ENCODE results near the gene MYO18A. TPM values are rescaled to one million over a fixed set of nuclear protein-coding genes. Genes with fewer than 3 reads are reported as not detected.

The MYO18A gene
- total RNA-seq, 1 donor from 2014 or later = 11.6 TPM

DNA sequence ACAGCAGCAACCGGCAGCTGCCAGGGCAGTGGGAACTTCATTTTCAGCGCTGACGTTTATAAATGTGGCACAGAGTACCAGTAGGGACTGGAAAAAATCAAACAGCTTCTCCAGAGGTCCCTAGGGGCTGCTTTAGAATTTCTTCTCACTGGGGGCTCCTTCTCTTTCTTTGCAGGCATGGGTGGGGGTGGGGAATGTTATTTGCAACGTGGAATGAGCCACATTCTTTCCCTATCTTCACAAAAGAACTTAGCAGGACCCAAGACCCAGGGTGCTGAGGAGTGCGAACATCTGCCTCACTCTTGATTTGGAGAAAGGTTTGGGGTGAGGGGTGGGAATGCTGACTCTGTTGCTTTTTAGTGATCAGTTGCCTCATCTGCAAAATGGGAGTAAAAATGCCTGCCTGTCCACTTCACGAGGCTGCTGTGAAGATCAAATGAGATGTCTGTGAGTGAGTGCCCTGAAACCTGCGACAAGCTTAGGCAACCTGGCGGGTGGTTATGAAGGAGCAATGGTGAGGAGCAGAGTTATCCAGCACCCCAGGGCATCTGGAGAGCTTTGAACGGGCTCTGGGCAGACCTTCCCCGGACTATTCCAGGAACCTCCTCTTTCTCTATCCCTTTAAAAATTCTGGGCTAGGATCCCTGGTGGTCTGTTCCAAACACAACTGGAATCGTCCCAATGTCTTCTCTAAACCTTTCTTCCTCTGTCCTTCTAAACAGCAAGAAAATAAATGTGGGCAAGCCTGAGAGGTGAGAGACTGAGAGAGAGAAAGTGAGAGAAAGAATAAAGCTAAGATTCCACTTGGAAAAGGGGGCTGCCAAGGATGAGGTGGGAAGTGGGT lies 148.0 kb downstream of the MYO18A start:
- DNase-seq (ENCODE audit: low spot score) = no peak
- Histone ChIP-seq H3K4me3 (peak overlapping the region; percentile 21), H3F3A (ENCODE audit: low read depth) (peaks cover 65% of the 10 kb centered on the region), H4K20me1 (ENCODE audit: low read depth) (no peaks in the 10 kb centered on the region), H3K4me2 (peak overlapping the region; percentile 67), H3K9ac (no peak overlapping the region), H3K4me1 (peaks cover 47% of the 10 kb centered on the region), H2AFZ (replicated peaks) (no peak overlapping the region), H3K27ac (peak overlapping the region; percentile 93), H3K79me2 (ENCODE audit: low read depth) (no peaks in the 10 kb centered on the region), H3K9me3 (ENCODE audit: low read depth) (peaks cover 10% of the 10 kb centered on the region), H3K27me3 (no peaks in the 10 kb centered on the region), H3K36me3 (no peaks in the 10 kb centered on the region)
- H3K9me3 Mint-ChIP-seq = peaks cover 42% of the 10 kb centered on the region
- peaks cover 8% of the 10 kb centered on the region for H3K36me3 Mint-ChIP-seq
- H3K4me3 Mint-ChIP-seq = peak overlapping the region; percentile 18
- peak overlapping the region; percentile 80 for H3K27ac Mint-ChIP-seq
- peaks cover 42% of the 10 kb centered on the region for H3K4me1 Mint-ChIP-seq
- peaks cover 48% of the 10 kb centered on the region for H3K27me3 Mint-ChIP-seq (ENCODE audit: insufficient read depth, low read depth)
- TF ChIP-seq EZH2phosphoT487 (IDR thresholded peaks at IDR 0.05) (no peak), EZH2 (IDR thresholded peaks at IDR 0.05) (no peak)
- TF ChIP-seq, protein P1, sequence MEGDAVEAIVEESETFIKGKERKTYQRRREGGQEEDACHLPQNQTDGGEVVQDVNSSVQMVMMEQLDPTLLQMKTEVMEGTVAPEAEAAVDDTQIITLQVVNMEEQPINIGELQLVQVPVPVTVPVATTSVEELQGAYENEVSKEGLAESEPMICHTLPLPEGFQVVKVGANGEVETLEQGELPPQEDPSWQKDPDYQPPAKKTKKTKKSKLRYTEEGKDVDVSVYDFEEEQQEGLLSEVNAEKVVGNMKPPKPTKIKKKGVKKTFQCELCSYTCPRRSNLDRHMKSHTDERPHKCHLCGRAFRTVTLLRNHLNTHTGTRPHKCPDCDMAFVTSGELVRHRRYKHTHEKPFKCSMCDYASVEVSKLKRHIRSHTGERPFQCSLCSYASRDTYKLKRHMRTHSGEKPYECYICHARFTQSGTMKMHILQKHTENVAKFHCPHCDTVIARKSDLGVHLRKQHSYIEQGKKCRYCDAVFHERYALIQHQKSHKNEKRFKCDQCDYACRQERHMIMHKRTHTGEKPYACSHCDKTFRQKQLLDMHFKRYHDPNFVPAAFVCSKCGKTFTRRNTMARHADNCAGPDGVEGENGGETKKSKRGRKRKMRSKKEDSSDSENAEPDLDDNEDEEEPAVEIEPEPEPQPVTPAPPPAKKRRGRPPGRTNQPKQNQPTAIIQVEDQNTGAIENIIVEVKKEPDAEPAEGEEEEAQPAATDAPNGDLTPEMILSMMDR (IDR thresholded peaks at IDR 0.05) = no peak

DNA sequence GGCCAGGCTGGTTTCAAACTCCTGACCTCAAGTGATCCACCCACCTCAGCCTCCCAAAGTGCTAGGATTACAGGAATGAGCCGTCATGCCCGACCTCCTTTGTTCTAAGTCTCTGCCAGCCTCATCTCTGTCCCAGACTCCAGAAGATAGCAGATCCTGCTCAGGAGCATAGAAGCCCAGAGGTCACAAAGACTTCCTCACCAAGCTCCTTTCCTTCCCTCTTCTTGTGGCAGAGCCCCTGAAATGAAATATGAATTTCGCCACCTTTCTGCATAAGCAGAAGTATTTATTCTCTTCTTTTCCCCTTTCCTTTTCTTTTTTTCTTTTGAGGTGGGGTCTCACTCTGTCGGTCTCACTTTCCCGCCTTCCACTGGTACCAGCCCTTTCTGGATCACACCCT lies 148.7 kb downstream of the MYO18A start:
- TF ChIP-seq, protein P1 (IDR thresholded peaks at IDR 0.05) = no peak
- TF ChIP-seq EZH2phosphoT487 (IDR thresholded peaks at IDR 0.05) (no peak), EZH2 (IDR thresholded peaks at IDR 0.05) (no peak)
- no peaks in the 10 kb centered on the region for H4K20me1 ChIP-seq (ENCODE audit: low read depth)
- no peak overlapping the region for H3K9ac ChIP-seq
- H3K9me3 ChIP-seq (ENCODE audit: low read depth) = peaks cover 10% of the 10 kb centered on the region
- Mint-ChIP-seq H3K36me3 (peaks cover 8% of the 10 kb centered on the region), H3K27ac (no peak overlapping the region), H3K9me3 (peaks cover 42% of the 10 kb centered on the region), H3K4me3 (no peak overlapping the region), H3K4me1 (peaks cover 48% of the 10 kb centered on the region), H3K27me3 (ENCODE audit: insufficient read depth, low read depth) (peaks cover 51% of the 10 kb centered on the region)
- H3K4me2 ChIP-seq = peak overlapping the region; percentile 67
- no peaks in the 10 kb centered on the region for H3K36me3 ChIP-seq
- H3K4me1 ChIP-seq = peaks cover 46% of the 10 kb centered on the region
- no peaks in the 10 kb centered on the region for H3K27me3 ChIP-seq
- no peak for DNase-seq (ENCODE audit: low spot score)
- peak overlapping the region; percentile 21 for H3K4me3 ChIP-seq
- peak overlapping the region; percentile 66 for H3K27ac ChIP-seq
- peaks cover 63% of the 10 kb centered on the region for H3F3A ChIP-seq (ENCODE audit: low read depth)
- H3K79me2 ChIP-seq (ENCODE audit: low read depth) = no peaks in the 10 kb centered on the region
- H2AFZ ChIP-seq (replicated peaks) = no peak overlapping the region

DNA sequence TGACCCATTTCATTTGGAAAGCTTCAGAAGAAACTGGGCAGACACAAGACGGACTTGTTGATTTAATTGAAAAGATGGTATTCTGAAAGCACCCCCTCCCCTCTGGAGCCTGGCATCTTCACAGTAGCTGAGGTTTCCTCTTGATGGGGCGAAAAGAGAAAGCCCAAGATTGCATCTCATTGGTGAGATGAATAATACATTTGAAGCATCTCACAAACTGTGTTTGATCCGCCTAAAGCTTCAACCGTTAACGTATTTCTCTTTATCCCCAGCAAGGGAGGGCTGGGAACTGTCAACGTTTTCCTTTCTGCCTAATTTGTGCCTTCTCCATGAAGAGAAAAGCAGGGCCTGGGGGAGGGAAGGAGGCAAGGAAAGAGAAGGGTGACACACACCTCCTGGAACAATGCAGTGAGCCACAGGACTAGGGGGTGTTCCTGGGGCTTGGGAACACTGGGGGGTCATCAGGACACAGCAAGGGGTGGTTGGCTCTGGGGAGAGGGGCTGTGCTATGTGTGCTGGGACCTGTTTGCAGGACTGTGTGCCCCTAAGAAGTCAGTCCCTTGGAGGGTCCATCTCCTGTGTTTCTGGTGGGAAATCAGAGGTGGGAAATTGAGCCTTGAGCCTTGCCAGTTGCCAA lies 155.8 kb downstream of the MYO18A start:
- Mint-ChIP-seq H3K27me3 (ENCODE audit: insufficient read depth, low read depth) (peaks cover 26% of the 10 kb centered on the region), H3K4me3 (no peak overlapping the region), H3K36me3 (no peaks in the 10 kb centered on the region), H3K27ac (no peak overlapping the region), H3K4me1 (peaks cover 45% of the 10 kb centered on the region), H3K9me3 (no peaks in the 10 kb centered on the region)
- H3K36me3 ChIP-seq = no peaks in the 10 kb centered on the region
- no peak for DNase-seq (ENCODE audit: low spot score)
- peaks cover 39% of the 10 kb centered on the region for H3F3A ChIP-seq (ENCODE audit: low read depth)
- no peaks in the 10 kb centered on the region for H3K9me3 ChIP-seq (ENCODE audit: low read depth)
- H3K27me3 ChIP-seq = peaks cover 11% of the 10 kb centered on the region
- H3K4me2 ChIP-seq = no peak overlapping the region
- H4K20me1 ChIP-seq (ENCODE audit: low read depth) = no peaks in the 10 kb centered on the region
- H3K4me3 ChIP-seq = no peak overlapping the region
- no peak overlapping the region for H3K27ac ChIP-seq
- TF ChIP-seq, protein P1 (IDR thresholded peaks at IDR 0.05) = no peak
- TF ChIP-seq EZH2 (IDR thresholded peaks at IDR 0.05) = no peak
- TF ChIP-seq EZH2phosphoT487 (IDR thresholded peaks at IDR 0.05) = no peak
- peaks cover 34% of the 10 kb centered on the region for H3K4me1 ChIP-seq
- no peaks in the 10 kb centered on the region for H3K79me2 ChIP-seq (ENCODE audit: low read depth)
- no peak overlapping the region for H2AFZ ChIP-seq (replicated peaks)
- no peak overlapping the region for H3K9ac ChIP-seq
